DND-41 (cell line): Measurements from ENCODE around the gene NEDD4L.

Experiments
- CTCF ChIP-seq: IDR thresholded peaks from 2 replicates; pipeline ENCODE4 v1.5.1; 2012; ENCODE audit warnings: borderline replicate concordance, low read length, moderate library complexity, mild to moderate bottlenecking; ENCODE audit not compliant: poor library complexity, severe bottlenecking; ENCODE audit errors: extremely low read depth
- EZH2 ChIP-seq: IDR thresholded peaks from 3 replicates; pipeline ENCODE4 v1.6.1; 2012; ENCODE audit warnings: borderline replicate concordance, low read depth, mild to moderate bottlenecking, moderate library complexity, low read length, inconsistent platforms; ENCODE audit not compliant: severe bottlenecking

DNA sequence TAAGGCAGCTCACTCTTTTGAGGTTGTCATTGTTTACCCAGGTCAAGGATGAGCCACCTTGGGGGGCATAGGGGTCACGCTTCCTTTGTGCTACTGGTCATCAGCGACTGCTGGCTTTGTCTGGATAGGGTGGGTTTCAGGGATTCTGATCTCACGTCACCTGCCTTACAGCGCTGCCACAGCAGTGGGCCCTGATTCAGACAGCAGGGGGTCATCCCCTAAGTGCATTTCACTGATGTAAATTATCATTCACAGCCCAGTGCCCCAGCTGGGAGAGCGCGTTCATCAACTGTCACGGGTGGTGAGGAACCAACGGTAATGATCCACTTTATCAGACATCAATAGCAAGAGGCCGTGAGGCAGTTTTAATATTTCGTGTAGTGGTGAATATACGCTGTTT is 291.2 kb downstream of the NEDD4L start:
- TF ChIP-seq CTCF = no peak
- TF ChIP-seq EZH2 = no peak
